EL (cell line): ENCODE results near the gene CPNE2.
"Not testable (repeated sequence)": the region's sequence is repeated elsewhere in the genome, so short reads cannot be mapped to it uniquely, and the experiment has no call there.

Source experiments
- DNase-seq: peaks from one replicate; pipeline ENCODE4 v3.0.0-alpha.2; 2016

Gene CPNE2

GRCh38 chr16:57099965-57100364 lies 7.6 kb downstream of the CPNE2 start:
- peak; percentile 57 for DNase-seq

- no peak for DNase-seq
Observed at GRCh38 chr16:57100445-57100844, 8.1 kb downstream of the CPNE2 start.

- no peak for DNase-seq
Observed at GRCh38 chr16:57102888-57103851, 10.8 kb downstream of the CPNE2 start.

GRCh38 chr16:57104706-57105105 lies 12.3 kb downstream of the CPNE2 start:
- no peak for DNase-seq

GRCh38 chr16:57105184-57105583 lies 12.8 kb downstream of the CPNE2 start:
- DNase-seq = no peak

- peak; percentile 24 for DNase-seq
Observed at GRCh38 chr16:57106767-57107166, 14.4 kb downstream of the CPNE2 start.

- no peak for DNase-seq
Observed at GRCh38 chr16:57107321-57107922, 15.0 kb downstream of the CPNE2 start.

- no peak for DNase-seq
Observed at GRCh38 chr16:57108432-57108831, 16.0 kb downstream of the CPNE2 start.

GRCh38 chr16:57109259-57110105 lies 17.1 kb downstream of the CPNE2 start:
- not testable (repeated sequence) for DNase-seq

- no peak for DNase-seq
Observed at GRCh38 chr16:57110937-57111336, 18.6 kb downstream of the CPNE2 start.

- DNase-seq = no peak
Observed at GRCh38 chr16:57111420-57111819, 19.0 kb downstream of the CPNE2 start.

- peak; percentile 9 for DNase-seq
Observed at GRCh38 chr16:57112403-57113041, 20.1 kb downstream of the CPNE2 start.

GRCh38 chr16:57113042-57113453 lies 20.7 kb downstream of the CPNE2 start:
- peak; percentile 37 for DNase-seq

- DNase-seq = no peak
Observed at GRCh38 chr16:57113664-57114063, 21.3 kb downstream of the CPNE2 start.

- DNase-seq = no peak
Observed at GRCh38 chr16:57115168-57115513, 22.8 kb downstream of the CPNE2 start.

- DNase-seq = no peak
Observed at GRCh38 chr16:57115514-57116182, 23.3 kb downstream of the CPNE2 start.

- DNase-seq = peak; percentile 36
Observed at GRCh38 chr16:57118461-57119084, 26.2 kb downstream of the CPNE2 start.

- no peak for DNase-seq
Observed at GRCh38 chr16:57123216-57123973, 31.0 kb downstream of the CPNE2 start.

GRCh38 chr16:57123974-57124674 lies 31.7 kb downstream of the CPNE2 start:
- no peak for DNase-seq

GRCh38 chr16:57125376-57125775 lies 33.0 kb downstream of the CPNE2 start:
- DNase-seq = no peak
